Measurements from ENCODE around the gene PHLDA3. TPM values are rescaled to one million over a fixed set of nuclear protein-coding genes. Genes with fewer than 3 reads are reported as not detected.
A peak's percentile ranks its signal among the peaks of the same experiment; 100 is the strongest.

PHLDA3 gene
- total and polyA plus RNA-seq, 2 of the 13 experiments (the other 11 are each of a cell fraction or from before 2014, with no cell fraction given) = 16.7 to 33.6 TPM

DNA sequence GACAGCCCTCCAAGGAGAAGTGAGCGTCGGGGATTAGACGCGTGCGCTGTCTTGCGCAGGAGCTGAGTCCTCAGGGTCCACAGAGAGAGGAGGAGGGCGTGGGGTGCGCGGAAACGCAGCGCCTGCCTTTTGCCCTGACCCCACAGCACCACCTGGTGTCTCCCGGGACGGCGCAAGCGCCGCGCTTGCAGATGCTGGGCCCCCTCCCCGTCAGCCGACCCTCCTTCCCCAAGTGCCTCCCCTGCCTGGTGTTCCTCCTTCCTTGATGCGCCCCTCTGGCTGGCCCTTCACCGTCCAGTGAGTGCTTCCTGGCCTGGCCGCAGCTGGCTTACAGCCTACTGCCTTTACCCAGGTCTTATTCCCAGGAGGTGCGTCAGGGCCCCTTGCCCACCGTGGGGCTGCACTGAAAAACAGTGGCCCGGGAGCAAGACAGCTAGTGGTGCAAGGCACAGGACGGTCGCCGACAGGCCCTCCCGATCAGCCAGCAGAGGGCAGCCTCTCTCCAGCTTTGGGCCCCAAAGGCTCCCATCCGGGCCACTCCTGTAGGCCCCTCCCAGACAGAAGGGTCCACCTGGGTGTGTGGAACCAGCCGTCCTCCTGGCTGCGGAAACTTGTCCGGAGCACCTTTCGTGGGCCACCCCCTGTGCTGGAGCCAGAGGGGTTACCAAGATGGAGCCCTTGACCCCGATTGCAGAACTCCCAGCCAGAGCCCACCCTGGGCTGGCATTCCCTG, 12.9 kb upstream of the PHLDA3 start (continued):
- no peak for TF ChIP-seq CENPBD1 (CRISPR knock-in tag; IDR thresholded peaks at IDR 0.05; ENCODE audit: borderline replicate concordance, low read depth)
- TF ChIP-seq ATRX (CRISPR knock-in tag; IDR thresholded peaks at IDR 0.05; ENCODE audit: borderline replicate concordance) = no peak
- no peak for TF ChIP-seq ARNT (IDR thresholded peaks at IDR 0.05)
- TF ChIP-seq, protein P1, sequence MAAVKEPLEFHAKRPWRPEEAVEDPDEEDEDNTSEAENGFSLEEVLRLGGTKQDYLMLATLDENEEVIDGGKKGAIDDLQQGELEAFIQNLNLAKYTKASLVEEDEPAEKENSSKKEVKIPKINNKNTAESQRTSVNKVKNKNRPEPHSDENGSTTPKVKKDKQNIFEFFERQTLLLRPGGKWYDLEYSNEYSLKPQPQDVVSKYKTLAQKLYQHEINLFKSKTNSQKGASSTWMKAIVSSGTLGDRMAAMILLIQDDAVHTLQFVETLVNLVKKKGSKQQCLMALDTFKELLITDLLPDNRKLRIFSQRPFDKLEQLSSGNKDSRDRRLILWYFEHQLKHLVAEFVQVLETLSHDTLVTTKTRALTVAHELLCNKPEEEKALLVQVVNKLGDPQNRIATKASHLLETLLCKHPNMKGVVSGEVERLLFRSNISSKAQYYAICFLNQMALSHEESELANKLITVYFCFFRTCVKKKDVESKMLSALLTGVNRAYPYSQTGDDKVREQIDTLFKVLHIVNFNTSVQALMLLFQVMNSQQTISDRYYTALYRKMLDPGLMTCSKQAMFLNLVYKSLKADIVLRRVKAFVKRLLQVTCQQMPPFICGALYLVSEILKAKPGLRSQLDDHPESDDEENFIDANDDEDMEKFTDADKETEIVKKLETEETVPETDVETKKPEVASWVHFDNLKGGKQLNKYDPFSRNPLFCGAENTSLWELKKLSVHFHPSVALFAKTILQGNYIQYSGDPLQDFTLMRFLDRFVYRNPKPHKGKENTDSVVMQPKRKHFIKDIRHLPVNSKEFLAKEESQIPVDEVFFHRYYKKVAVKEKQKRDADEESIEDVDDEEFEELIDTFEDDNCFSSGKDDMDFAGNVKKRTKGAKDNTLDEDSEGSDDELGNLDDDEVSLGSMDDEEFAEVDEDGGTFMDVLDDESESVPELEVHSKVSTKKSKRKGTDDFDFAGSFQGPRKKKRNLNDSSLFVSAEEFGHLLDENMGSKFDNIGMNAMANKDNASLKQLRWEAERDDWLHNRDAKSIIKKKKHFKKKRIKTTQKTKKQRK (IDR thresholded peaks at IDR 0.05; ENCODE audit: low read length) = no peak
- TF ChIP-seq, protein P2, sequence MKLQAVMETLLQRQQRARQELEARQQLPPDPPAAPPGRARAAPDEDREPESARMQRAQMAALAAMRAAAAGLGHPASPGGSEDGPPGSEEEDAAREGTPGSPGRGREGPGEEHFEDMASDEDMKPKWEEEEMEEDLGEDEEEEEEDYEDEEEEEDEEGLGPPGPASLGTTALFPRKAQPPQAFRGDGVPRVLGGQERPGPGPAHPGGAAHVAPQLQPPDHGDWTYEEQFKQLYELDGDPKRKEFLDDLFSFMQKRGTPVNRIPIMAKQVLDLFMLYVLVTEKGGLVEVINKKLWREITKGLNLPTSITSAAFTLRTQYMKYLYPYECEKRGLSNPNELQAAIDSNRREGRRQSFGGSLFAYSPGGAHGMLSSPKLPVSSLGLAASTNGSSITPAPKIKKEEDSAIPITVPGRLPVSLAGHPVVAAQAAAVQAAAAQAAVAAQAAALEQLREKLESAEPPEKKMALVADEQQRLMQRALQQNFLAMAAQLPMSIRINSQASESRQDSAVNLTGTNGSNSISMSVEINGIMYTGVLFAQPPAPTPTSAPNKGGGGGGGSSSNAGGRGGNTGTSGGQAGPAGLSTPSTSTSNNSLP (IDR thresholded peaks at IDR 0.05; ENCODE audit: low read depth, low read length) = no peak
- TF ChIP-seq ZNF615 (CRISPR knock-in tag; IDR thresholded peaks at IDR 0.05; ENCODE audit: borderline replicate concordance) = no peak
- TF ChIP-seq ZNF589 (CRISPR knock-in tag; conservative IDR thresholded peaks at IDR 0.05) = no peak
- TF ChIP-seq YEATS4 (CRISPR knock-in tag; IDR thresholded peaks at IDR 0.05; ENCODE audit: borderline replicate concordance) = no peak; the same call in 1 of the 2 replicates
- TF ChIP-seq HOXA5 (CRISPR knock-in tag; IDR thresholded peaks at IDR 0.05) = no peak
- TF ChIP-seq NFE2 (CRISPR knock-in tag; IDR thresholded peaks at IDR 0.05) = no peak
- TF ChIP-seq CAMTA2 (CRISPR knock-in tag; IDR thresholded peaks at IDR 0.05; ENCODE audit: borderline replicate concordance) = no peak
- peak; percentile 7; the same call in 1 of the 2 replicates for TF ChIP-seq NR2C2 (CRISPR knock-in tag; IDR thresholded peaks at IDR 0.05; ENCODE audit: borderline replicate concordance)
- no peak for TF ChIP-seq RARG (CRISPR knock-in tag; IDR thresholded peaks at IDR 0.05; ENCODE audit: low read depth)
- no peak for TF ChIP-seq NR2F6 (IDR thresholded peaks at IDR 0.05)
- TF ChIP-seq NR2F6 (CRISPR knock-in tag; IDR thresholded peaks at IDR 0.05) = no peak
- TF ChIP-seq ZNF720 (CRISPR knock-in tag; IDR thresholded peaks at IDR 0.05) = no peak
- no peak for TF ChIP-seq SIX1 (CRISPR knock-in tag; IDR thresholded peaks at IDR 0.05; ENCODE audit: borderline replicate concordance)
- TF ChIP-seq, protein P3, sequence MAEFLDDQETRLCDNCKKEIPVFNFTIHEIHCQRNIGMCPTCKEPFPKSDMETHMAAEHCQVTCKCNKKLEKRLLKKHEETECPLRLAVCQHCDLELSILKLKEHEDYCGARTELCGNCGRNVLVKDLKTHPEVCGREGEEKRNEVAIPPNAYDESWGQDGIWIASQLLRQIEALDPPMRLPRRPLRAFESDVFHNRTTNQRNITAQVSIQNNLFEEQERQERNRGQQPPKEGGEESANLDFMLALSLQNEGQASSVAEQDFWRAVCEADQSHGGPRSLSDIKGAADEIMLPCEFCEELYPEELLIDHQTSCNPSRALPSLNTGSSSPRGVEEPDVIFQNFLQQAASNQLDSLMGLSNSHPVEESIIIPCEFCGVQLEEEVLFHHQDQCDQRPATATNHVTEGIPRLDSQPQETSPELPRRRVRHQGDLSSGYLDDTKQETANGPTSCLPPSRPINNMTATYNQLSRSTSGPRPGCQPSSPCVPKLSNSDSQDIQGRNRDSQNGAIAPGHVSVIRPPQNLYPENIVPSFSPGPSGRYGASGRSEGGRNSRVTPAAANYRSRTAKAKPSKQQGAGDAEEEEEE (CRISPR knock-in tag; IDR thresholded peaks at IDR 0.05; ENCODE audit: borderline replicate concordance) = no peak
- TF ChIP-seq ZNF605 (CRISPR knock-in tag; IDR thresholded peaks at IDR 0.05) = 0 out of 2 replicates have a peak, but pooled peaks have one; percentile 44
- no peak for TF ChIP-seq SOX13 (IDR thresholded peaks at IDR 0.05)
- no peak for TF ChIP-seq SOX13 (CRISPR knock-in tag; conservative IDR thresholded peaks at IDR 0.05 in 1 of 2, IDR thresholded peaks at IDR 0.05 in 1 of 2)
- peak; percentile 27; the same call in 1 of the 2 replicates for TF ChIP-seq GATAD2A (CRISPR knock-in tag; IDR thresholded peaks at IDR 0.05)
- TF ChIP-seq KDM6A (CRISPR knock-in tag; IDR thresholded peaks at IDR 0.05; ENCODE audit: low read depth) = no peak
- no peak for TF ChIP-seq ZNF33B (CRISPR knock-in tag; IDR thresholded peaks at IDR 0.05)
- TF ChIP-seq ZFX (CRISPR knock-in tag; IDR thresholded peaks at IDR 0.05; ENCODE audit: low read depth) = peak; percentile 54
